ENCODE data around the gene COL12A1. TPM values are rescaled to one million over a fixed set of nuclear protein-coding genes. Genes with fewer than 3 reads are reported as not detected.

The COL12A1 gene
- total and polyA plus RNA-seq, 2 experiments from 2014 or later, result 0.39 to 6.3 TPM

DNA sequence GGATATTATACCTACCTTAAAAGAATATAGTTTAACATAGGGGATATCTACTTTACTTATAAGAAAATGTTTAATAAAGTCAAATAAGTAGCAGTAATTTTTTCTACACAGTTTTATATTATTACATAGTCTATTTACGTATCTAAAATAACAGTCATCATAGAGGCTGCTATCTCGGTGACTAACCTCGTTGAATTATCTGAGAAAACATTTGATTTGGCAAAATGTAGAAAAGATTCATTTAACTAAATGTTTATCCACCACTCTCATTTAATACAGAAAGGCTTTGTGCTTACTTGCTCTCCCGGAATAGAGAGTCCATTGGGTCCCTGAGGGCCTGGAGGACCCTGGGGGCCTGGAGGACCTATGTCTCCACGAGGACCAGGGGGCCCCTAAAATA lies 103.6 kb downstream of the COL12A1 start:
- no peak overlapping the region for H3K27ac ChIP-seq (ENCODE audit: low read depth)

DNA sequence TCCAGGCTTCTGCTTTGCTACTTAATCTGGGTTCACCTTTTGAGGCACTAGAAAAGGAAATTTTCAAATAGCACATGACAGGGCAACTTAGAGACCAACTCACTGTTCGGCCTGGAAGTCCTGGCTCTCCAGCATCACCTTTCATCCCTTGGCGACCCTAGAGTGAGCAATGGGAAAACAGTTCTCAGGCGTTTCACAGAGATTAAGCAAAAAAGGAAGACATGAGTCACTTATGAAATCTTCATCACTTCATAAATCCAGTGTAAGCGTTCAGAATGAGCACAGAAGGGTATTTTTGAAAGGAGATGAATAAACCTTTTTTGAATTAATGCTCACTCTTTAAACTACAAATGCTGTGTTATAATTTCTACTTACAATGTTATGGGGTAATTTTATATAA lies 104.0 kb downstream of the COL12A1 start:
- no peaks in the 10 kb centered on the region for H3F3A ChIP-seq (replicated peaks; ENCODE audit: low read depth)
- peaks cover 5% of the 10 kb centered on the region; the same call in 2 of the 3 replicates for H3K4me1 Mint-ChIP-seq
- no peaks in the 10 kb centered on the region for H4K20me1 ChIP-seq (replicated peaks; ENCODE audit: insufficient read depth)
- no peak for ATAC-seq
- no peak overlapping the region for H3K4me2 ChIP-seq
- H3K9me2 ChIP-seq (ENCODE audit: insufficient read depth), result peaks cover 4% of the 10 kb centered on the region; the same call in 1 of the 2 replicates
- H3K4me3 ChIP-seq, result no peak overlapping the region
- no peak overlapping the region for H3K4me3 Mint-ChIP-seq
- no peaks in the 10 kb centered on the region for H3K36me3 ChIP-seq (ENCODE audit: insufficient read depth)
- H3K27me3 ChIP-seq (ENCODE audit: insufficient read depth), result no peaks in the 10 kb centered on the region
- H3K9me3 Mint-ChIP-seq, result no peaks in the 10 kb centered on the region
- no peak overlapping the region for H3K27ac Mint-ChIP-seq
- H3K27me3 Mint-ChIP-seq (ENCODE audit: insufficient read depth, low read depth, poor library complexity), result no peaks in the 10 kb centered on the region
- no peaks in the 10 kb centered on the region for H3K79me2 ChIP-seq (replicated peaks; ENCODE audit: insufficient read depth)
- DNase-seq (ENCODE audit: low spot score), result no peak
- no peaks in the 10 kb centered on the region for H3K36me3 Mint-ChIP-seq (ENCODE audit: low read depth)
- H3K4me1 ChIP-seq (ENCODE audit: insufficient read depth), result peaks cover 7% of the 10 kb centered on the region; the same call in 1 of the 2 replicates
- no peak overlapping the region for H3K27ac ChIP-seq (ENCODE audit: low read depth)
- H2AFZ ChIP-seq, result no peak overlapping the region
- TF ChIP-seq ETS1 (IDR thresholded peaks at IDR 0.05), result no peak
- TF ChIP-seq JUNB (IDR thresholded peaks at IDR 0.05; ENCODE audit: unreplicated experiment), result no peak
- TF ChIP-seq CREB1 (CRISPR knock-in tag; IDR thresholded peaks at IDR 0.05; ENCODE audit: low read depth), result no peak
- TF ChIP-seq EZH2phosphoT487 (IDR thresholded peaks at IDR 0.05; ENCODE audit: unreplicated experiment), result no peak
- no peak for TF ChIP-seq CTCF (conservative IDR thresholded peaks at IDR 0.05; ENCODE audit: low read depth in 2 of 2)
- no peak for TF ChIP-seq NANOG (IDR thresholded peaks at IDR 0.05; ENCODE audit: borderline replicate concordance)
- TF ChIP-seq STAT1 (IDR thresholded peaks at IDR 0.05; ENCODE audit: unreplicated experiment), result no peak
- TF ChIP-seq POLR2AphosphoS5 (IDR thresholded peaks at IDR 0.05; ENCODE audit: low read depth), result no peak
- no peak for TF ChIP-seq EZH2 (IDR thresholded peaks at IDR 0.05; ENCODE audit: low read depth, unreplicated experiment)
- no peak for TF ChIP-seq ZNF114 (CRISPR knock-in tag; IDR thresholded peaks at IDR 0.05)
- TF ChIP-seq ZNF462 (CRISPR knock-in tag; IDR thresholded peaks at IDR 0.05), result no peak
- TF ChIP-seq ZNF331 (CRISPR knock-in tag; IDR thresholded peaks at IDR 0.05; ENCODE audit: low read depth), result no peak

More for the DNA sequence above, 103.6 kb downstream of the COL12A1 start:
- H3K36me3 ChIP-seq (ENCODE audit: insufficient read depth), result no peaks in the 10 kb centered on the region
- no peak for TF ChIP-seq EZH2 (IDR thresholded peaks at IDR 0.05; ENCODE audit: low read depth, unreplicated experiment)
- no peak overlapping the region for H3K4me2 ChIP-seq
- Mint-ChIP-seq H3K27me3 (ENCODE audit: insufficient read depth, low read depth, poor library complexity) (no peaks in the 10 kb centered on the region), H3K36me3 (ENCODE audit: low read depth) (no peaks in the 10 kb centered on the region), H3K4me1 (peaks cover 2% of the 10 kb centered on the region; the same call in 1 of the 3 replicates), H3K4me3 (no peak overlapping the region), H3K9me3 (no peaks in the 10 kb centered on the region), H3K27ac (no peak overlapping the region)
- no peaks in the 10 kb centered on the region for H3K79me2 ChIP-seq (replicated peaks; ENCODE audit: insufficient read depth)
- H3K9me2 ChIP-seq (ENCODE audit: insufficient read depth), result peaks cover 4% of the 10 kb centered on the region; the same call in 1 of the 2 replicates
- DNase-seq (ENCODE audit: low spot score) (no peak), ATAC-seq (no peak)
- no peak overlapping the region for H2AFZ ChIP-seq
- no peak overlapping the region for H3K4me3 ChIP-seq
- H4K20me1 ChIP-seq (replicated peaks; ENCODE audit: insufficient read depth), result no peaks in the 10 kb centered on the region
- H3F3A ChIP-seq (replicated peaks; ENCODE audit: low read depth), result no peaks in the 10 kb centered on the region
- H3K27me3 ChIP-seq (ENCODE audit: insufficient read depth), result no peaks in the 10 kb centered on the region
- H3K4me1 ChIP-seq (ENCODE audit: insufficient read depth), result peaks cover 5% of the 10 kb centered on the region; the same call in 1 of the 2 replicates
